Upper lobe of left lung (tissue), 4 donors: Measurements from ENCODE around the gene PLAC9.

Experiments used
- CTCF ChIP-seq, 6 experiments: fragments of 450-650 bp in 4 of 6; fragments of 200-600 bp in 2 of 6; sonication (generic) in 2 of 6; IDR thresholded peaks; one replicate each; pipeline ENCODE4 v1.5.1; 2016 to 2019; ENCODE audit warnings: antibody characterized with exemption in 6 of 6
- EP300 ChIP-seq, 4 donors: sonication (generic); formaldehyde crosslinking; IDR thresholded peaks; one replicate each; pipeline ENCODE4 v1.5.1; 2017; ENCODE audit warnings: antibody characterized with exemption in 4 of 4, control low read depth in 2 of 4
- POLR2A ChIP-seq, 4 donors: fragments of 450-650 bp; IDR thresholded peaks; one replicate each; pipeline ENCODE4 v1.5.1; 2016 to 2017; ENCODE audit warnings: antibody characterized with exemption in 4 of 4, mild to moderate bottlenecking in 2 of 4
- POLR2AphosphoS5 ChIP-seq, 2 donors: sonication (generic); formaldehyde crosslinking; IDR thresholded peaks; one replicate each; pipeline ENCODE4 v1.5.1; 2017; ENCODE audit warnings: antibody characterized with exemption in 2 of 2

GRCh38 chr10:80186364-80187012, 54.0 kb downstream of the PLAC9 start:
- no peak for TF ChIP-seq CTCF (IDR thresholded peaks at IDR 0.05)
- TF ChIP-seq EP300 (IDR thresholded peaks at IDR 0.05) = no peak
- no peak for TF ChIP-seq POLR2AphosphoS5 (IDR thresholded peaks at IDR 0.05)
- TF ChIP-seq POLR2A (IDR thresholded peaks at IDR 0.05) = no peak
